HG03469 (cell line): ENCODE results near the gene IARS2.
"Not testable (repeated sequence)": the region's sequence is repeated elsewhere in the genome, so short reads cannot be mapped to it uniquely, and the experiment has no call there.

Experiments used
- ATAC-seq: cut with Tn5 transposase; IDR thresholded peaks from one replicate; pipeline ENCODE4 v1.9.1; 2021; ENCODE audit warnings: mild to moderate bottlenecking, moderate library complexity, moderate number of reproducible peaks; ENCODE audit not compliant: unreplicated experiment

IARS2 gene

GRCh38 chr1:220112600-220112999, 18.7 kb downstream of the IARS2 start:
- not testable (repeated sequence) for ATAC-seq

- ATAC-seq: no peak
These were observed 19.3 kb downstream of the IARS2 start for GRCh38 chr1:220113136-220113695.

GRCh38 chr1:220119043-220119512, 25.1 kb downstream of the IARS2 start:
- no peak for ATAC-seq

GRCh38 chr1:220121791-220122530, 28.0 kb downstream of the IARS2 start:
- no peak for ATAC-seq

GRCh38 chr1:220123066-220123465, 29.1 kb downstream of the IARS2 start:
- no peak for ATAC-seq

GRCh38 chr1:220123889-220124288, 30.0 kb downstream of the IARS2 start:
- ATAC-seq: no peak

- no peak for ATAC-seq
These were observed 30.6 kb downstream of the IARS2 start for GRCh38 chr1:220124542-220124941.

GRCh38 chr1:220127076-220127475, 33.1 kb downstream of the IARS2 start:
- no peak for ATAC-seq

GRCh38 chr1:220129479-220130210, 35.7 kb downstream of the IARS2 start:
- ATAC-seq: no peak

- ATAC-seq: no peak
These were observed 41.8 kb downstream of the IARS2 start for GRCh38 chr1:220135755-220136154.

- no peak for ATAC-seq
These were observed 43.3 kb downstream of the IARS2 start for GRCh38 chr1:220137019-220137786.

GRCh38 chr1:220139966-220140365, 46.0 kb downstream of the IARS2 start:
- ATAC-seq: no peak

GRCh38 chr1:220144051-220144450, 50.1 kb downstream of the IARS2 start:
- ATAC-seq: no peak

- ATAC-seq: no peak
These were observed 55.8 kb downstream of the IARS2 start for GRCh38 chr1:220149742-220150141.

- no peak for ATAC-seq
These were observed 57.5 kb downstream of the IARS2 start for GRCh38 chr1:220151454-220151853.

- ATAC-seq: no peak
These were observed 59.2 kb downstream of the IARS2 start for GRCh38 chr1:220153147-220153546.

- ATAC-seq: no peak
These were observed 62.8 kb downstream of the IARS2 start for GRCh38 chr1:220156620-220157146.

GRCh38 chr1:220157738-220158137, 63.8 kb downstream of the IARS2 start:
- no peak for ATAC-seq

GRCh38 chr1:220158530-220158929, 64.6 kb downstream of the IARS2 start:
- not testable (repeated sequence) for ATAC-seq

- no peak for ATAC-seq
These were observed 65.1 kb downstream of the IARS2 start for GRCh38 chr1:220159041-220159440.

- ATAC-seq: no peak
These were observed 66.1 kb downstream of the IARS2 start for GRCh38 chr1:220160027-220160426.
